Neural cell (in vitro differentiated cells): ENCODE results near the gene BAG1. TPM values are rescaled to one million over a fixed set of nuclear protein-coding genes. Genes with fewer than 3 reads are reported as not detected.

Experiments used
- H2AFZ ChIP-seq: fragments of 200-600, 300-800 bp; sonication (generic), shearing (Covaris generic); 2 replicates; pipeline ENCODE4 v1.6.0; 2014; ENCODE audit warnings: low read depth, mild to moderate bottlenecking, antibody characterized with exemption, low read length, moderate library complexity
- H3F3A ChIP-seq: fragments of 200-600 bp; shearing (Covaris generic); 2 replicates; pipeline ENCODE4 v1.6.1; 2016; ENCODE audit warnings: mild to moderate bottlenecking, moderate library complexity, mixed read lengths, antibody characterized with exemption, low read length; ENCODE audit not compliant: insufficient read depth, poor library complexity, severe bottlenecking
- H3K27ac ChIP-seq: fragments of 200-600, 300-800 bp; sonication (generic), shearing (Covaris generic); 2 replicates; pipeline ENCODE4 v1.5.1; 2014; ENCODE audit warnings: mild to moderate bottlenecking, low read length, moderate library complexity
- H3K27me3 ChIP-seq: fragments of 300-800, 200-600 bp; sonication (generic), shearing (Covaris generic); 2 replicates; pipeline ENCODE4 v1.6.0; 2014; ENCODE audit warnings: mild to moderate bottlenecking, low read depth, low read length, moderate library complexity; ENCODE audit not compliant: insufficient read depth
- H3K36me3 ChIP-seq: fragments of 300-800, 200-600 bp; sonication (generic), shearing (Covaris generic); 2 replicates; pipeline ENCODE4 v1.5.1; 2014; ENCODE audit warnings: mild to moderate bottlenecking, antibody characterized with exemption, low read length, moderate library complexity; ENCODE audit not compliant: insufficient read depth
- H3K4me2 ChIP-seq: fragments of 300-800, 200-600 bp; sonication (generic), shearing (Covaris generic); 2 replicates; pipeline ENCODE4 v1.6.0; 2014; ENCODE audit warnings: mild to moderate bottlenecking, low read length
- H3K4me3 ChIP-seq: fragments of 300-800, 200-600 bp; sonication (generic), shearing (Covaris generic); 2 replicates; pipeline ENCODE4 v1.5.1; 2014; ENCODE audit warnings: mild to moderate bottlenecking, low read length, moderate library complexity
- H3K79me2 ChIP-seq: fragments of 200-600 bp; shearing (Covaris generic); replicated peaks from 2 replicates; pipeline ENCODE4 v1.6.0; 2014; ENCODE audit warnings: mild to moderate bottlenecking, low read length, moderate library complexity; ENCODE audit not compliant: insufficient read depth
- H3K9ac ChIP-seq: fragments of 300-800, 200-600 bp; sonication (generic), shearing (Covaris generic); 2 replicates; pipeline ENCODE4 v1.6.1; 2016; ENCODE audit warnings: mild to moderate bottlenecking, low read length, mixed read lengths
- H3K9me2 ChIP-seq: fragments of 200-600 bp; shearing (Covaris generic); 2 replicates; pipeline ENCODE4 v1.6.1; 2016; ENCODE audit warnings: mild to moderate bottlenecking, low read length, mixed read lengths; ENCODE audit not compliant: insufficient read depth
- H3K9me3 ChIP-seq: fragments of 200-600, 300-800 bp; sonication (generic), shearing (Covaris generic); 2 replicates; pipeline ENCODE4 v1.6.1; 2016; ENCODE audit warnings: mild to moderate bottlenecking, mixed run types, low read length, moderate library complexity, mixed read lengths
- H4K20me1 ChIP-seq: fragments of 200-600 bp; shearing (Covaris generic); 2 replicates; pipeline ENCODE4 v1.6.1; 2016; ENCODE audit warnings: mild to moderate bottlenecking, mixed run types; ENCODE audit not compliant: insufficient read depth
- CTCF ChIP-seq: fragments of 450-650 bp; IDR thresholded peaks from 2 replicates; pipeline ENCODE4 v1.5.1; 2014; ENCODE audit warnings: antibody characterized with exemption, mild to moderate bottlenecking, moderate library complexity; ENCODE audit not compliant: poor library complexity, severe bottlenecking
- EP300 ChIP-seq: fragments of 450-650 bp; conservative IDR thresholded peaks from 2 replicates; pipeline ENCODE4 v1.6.1; 2014; ENCODE audit warnings: antibody characterized with exemption, mild to moderate bottlenecking, moderate library complexity; ENCODE audit not compliant: poor library complexity, severe bottlenecking
- EZH2 ChIP-seq: fragments of 200-600, 300-800 bp; shearing (Covaris generic), sonication (generic); IDR thresholded peaks from 2 replicates; pipeline ENCODE4 v1.6.1; 2014; ENCODE audit warnings: antibody characterized with exemption, low read length, borderline replicate concordance, mild to moderate bottlenecking; ENCODE audit not compliant: insufficient read depth, poor library complexity, severe bottlenecking
- MXI1 ChIP-seq: fragments of 450-650 bp; conservative IDR thresholded peaks from 2 replicates; pipeline ENCODE4 v1.6.1; 2014; ENCODE audit warnings: antibody characterized with exemption, mild to moderate bottlenecking; ENCODE audit not compliant: poor library complexity, severe bottlenecking
- POLR2AphosphoS5 ChIP-seq: IDR thresholded peaks from 2 replicates; pipeline ENCODE4 v1.6.1; 2012
- RAD21 ChIP-seq: fragments of 450-650 bp; conservative IDR thresholded peaks from 2 replicates; pipeline ENCODE4 v1.6.1; 2014; ENCODE audit warnings: antibody characterized with exemption, mild to moderate bottlenecking, moderate library complexity
- REST ChIP-seq: IDR thresholded peaks from 2 replicates; pipeline ENCODE4 v1.6.1; 2012; ENCODE audit warnings: borderline replicate concordance
- SMC3 ChIP-seq: fragments of 450-650 bp; conservative IDR thresholded peaks from 2 replicates; pipeline ENCODE4 v1.6.1; 2014; ENCODE audit warnings: antibody characterized with exemption, mild to moderate bottlenecking, moderate library complexity; ENCODE audit not compliant: poor library complexity
- TAF1 ChIP-seq: IDR thresholded peaks from 2 replicates; pipeline ENCODE4 v1.6.1; 2012; ENCODE audit warnings: low read depth
- polyA plus RNA-seq: library from polyadenylated mRNA; depleted of rRNA; stranded (reverse); fragments of >200 nt; gene quantifications from 2 replicates; pipeline ENCODE4 v1.2.3, GENCODE V29; 2014

BAG1 gene
- polyA plus RNA-seq, 1 donor from 2014 or later, result 94.9 TPM

- H3K79me2 ChIP-seq, result no peaks in the 10 kb centered on the region
- H3K9ac ChIP-seq, result no peak overlapping the region
- no peaks in the 10 kb centered on the region for H3K9me2 ChIP-seq
- H3K4me3 ChIP-seq, result no peak overlapping the region
- H3F3A ChIP-seq, result no peaks in the 10 kb centered on the region
- no peaks in the 10 kb centered on the region for H3K36me3 ChIP-seq
- H3K27me3 ChIP-seq, result no peaks in the 10 kb centered on the region
- no peaks in the 10 kb centered on the region for H3K9me3 ChIP-seq
- no peaks in the 10 kb centered on the region for H4K20me1 ChIP-seq
- no peak overlapping the region for H3K4me2 ChIP-seq
- H2AFZ ChIP-seq, result no peak overlapping the region
- no peak for TF ChIP-seq EP300
- TF ChIP-seq REST, result no peak
- no peak for TF ChIP-seq SMC3
- no peak for TF ChIP-seq POLR2AphosphoS5
- no peak overlapping the region for H3K27ac ChIP-seq
Measured at GRCh38 chr9:33246269-33246860, 18.1 kb downstream of the BAG1 start.

- Histone ChIP-seq H3K9me3 (no peaks in the 10 kb centered on the region), H3K79me2 (no peaks in the 10 kb centered on the region), H3K4me3 (no peak overlapping the region), H4K20me1 (no peaks in the 10 kb centered on the region), H3K36me3 (no peaks in the 10 kb centered on the region), H3K9me2 (no peaks in the 10 kb centered on the region), H3K27me3 (no peaks in the 10 kb centered on the region), H3K4me2 (no peak overlapping the region), H3K27ac (no peak overlapping the region), H2AFZ (no peak overlapping the region), H3F3A (no peaks in the 10 kb centered on the region), H3K9ac (no peak overlapping the region)
- no peak for TF ChIP-seq RAD21
- no peak for TF ChIP-seq CTCF
- no peak for TF ChIP-seq SMC3
- TF ChIP-seq EZH2, result no peak
- no peak for TF ChIP-seq TAF1
- no peak for TF ChIP-seq REST
- no peak for TF ChIP-seq POLR2AphosphoS5
- no peak for TF ChIP-seq MXI1
- TF ChIP-seq EP300, result no peak
Measured at GRCh38 chr9:33245341-33245740, 19.2 kb downstream of the BAG1 start.
